GM23338 (cell line): Measurements from ENCODE around the gene FAF1. TPM values are rescaled to one million over a fixed set of nuclear protein-coding genes. Genes with fewer than 3 reads are reported as not detected.

ENCODE experiments used
- ATAC-seq: fragments of 200-7000 bp; cut with Tn5 transposase; 3 replicates; pipeline ENCODE4 v1.9.1; 2020
- DNase-seq: peaks from one replicate; pipeline ENCODE4 v3.0.0-alpha.2; 2015; ENCODE audit warnings: low spot score
- H2AFZ ChIP-seq: fragments of 200-600 bp; sonication (generic); 2 replicates; pipeline ENCODE4 v1.8.0; 2016; ENCODE audit warnings: antibody characterized with exemption, mild to moderate bottlenecking, moderate library complexity
- H3F3A ChIP-seq: fragments of 200-600 bp; sonication (generic); replicated peaks from 2 replicates; pipeline ENCODE4 v1.8.0; 2017; ENCODE audit warnings: antibody characterized with exemption, mixed run types, low read depth
- H3K27ac ChIP-seq: fragments of 200-600 bp; sonication (generic); 2 replicates; pipeline ENCODE4 v1.6.1; 2016; ENCODE audit warnings: low read depth
- H3K27me3 ChIP-seq: fragments of 200-600 bp; sonication (generic); 2 replicates; pipeline ENCODE4 v1.8.0; 2016; ENCODE audit warnings: mild to moderate bottlenecking, mixed run types, moderate library complexity; ENCODE audit not compliant: insufficient read depth
- H3K36me3 ChIP-seq: fragments of 200-600 bp; sonication (generic); 2 replicates; pipeline ENCODE4 v1.8.0; 2016; ENCODE audit warnings: mild to moderate bottlenecking; ENCODE audit not compliant: insufficient read depth
- H3K4me1 ChIP-seq: fragments of 200-600 bp; sonication (generic); 2 replicates; pipeline ENCODE4 v1.8.0; 2016; ENCODE audit warnings: mild to moderate bottlenecking, moderate library complexity; ENCODE audit not compliant: insufficient read depth
- H3K4me2 ChIP-seq: fragments of 200-600 bp; sonication (generic); 2 replicates; pipeline ENCODE4 v1.7.1; 2017; ENCODE audit warnings: mixed run types
- H3K4me3 ChIP-seq: fragments of 200-600 bp; sonication (generic); 2 replicates; pipeline ENCODE4 v1.6.1; 2016; ENCODE audit warnings: mixed run types
- H3K79me2 ChIP-seq: fragments of 200-600 bp; sonication (generic); replicated peaks from 2 replicates; pipeline ENCODE4 v1.8.0; 2017; ENCODE audit warnings: mild to moderate bottlenecking; ENCODE audit not compliant: insufficient read depth
- H3K9me2 ChIP-seq: fragments of 200-600 bp; sonication (generic); 2 replicates; pipeline ENCODE4 v1.8.0; 2017; ENCODE audit not compliant: insufficient read depth
- H4K20me1 ChIP-seq: fragments of 200-600 bp; sonication (generic); replicated peaks from 2 replicates; pipeline ENCODE4 v1.8.0; 2017; ENCODE audit warnings: mild to moderate bottlenecking; ENCODE audit not compliant: insufficient read depth
- H3K27ac Mint-ChIP-seq: 2 replicates; pipeline ENCODE4 v1.8.0; 2020; ENCODE audit warnings: inconsistent platforms, mild to moderate bottlenecking, moderate library complexity, mixed read lengths
- H3K27me3 Mint-ChIP-seq: 3 replicates; pipeline ENCODE4 v1.8.0; 2022; ENCODE audit warnings: low read depth, mild to moderate bottlenecking, moderate library complexity, mixed read lengths, inconsistent platforms; ENCODE audit not compliant: insufficient read depth, poor library complexity
- H3K36me3 Mint-ChIP-seq: 3 replicates; pipeline ENCODE4 v1.8.0; 2021; ENCODE audit warnings: low read depth, mild to moderate bottlenecking, inconsistent platforms, moderate library complexity, mixed read lengths
- H3K4me1 Mint-ChIP-seq: 3 replicates; pipeline ENCODE4 v1.8.0; 2020; ENCODE audit warnings: mild to moderate bottlenecking, inconsistent platforms, mixed read lengths
- H3K4me3 Mint-ChIP-seq: 3 replicates; pipeline ENCODE4 v1.8.0; 2021; ENCODE audit warnings: moderate library complexity, mild to moderate bottlenecking, inconsistent platforms, mixed read lengths
- H3K9me3 Mint-ChIP-seq: 3 replicates; pipeline ENCODE4 v1.8.0; 2020; ENCODE audit warnings: moderate library complexity, mild to moderate bottlenecking, inconsistent platforms, mixed read lengths
- CREB1 ChIP-seq: fragments of 250-450 bp; sonication (Bioruptor Pico); IDR thresholded peaks from 2 replicates; pipeline ENCODE4 v1.5.0; 2020; ENCODE audit warnings: low read depth, mild to moderate bottlenecking, moderate library complexity
- ETS1 ChIP-seq: IDR thresholded peaks from 2 replicates; pipeline ENCODE4 v1.6.1; 2016; ENCODE audit warnings: antibody characterized with exemption
- EZH2 ChIP-seq: fragments of 200-600 bp; sonication (generic); IDR thresholded peaks from one replicate; pipeline ENCODE4 v1.8.0; 2017; ENCODE audit warnings: antibody characterized with exemption, mild to moderate bottlenecking, low read depth; ENCODE audit not compliant: unreplicated experiment
- EZH2phosphoT487 ChIP-seq: fragments of 200-600 bp; sonication (generic); IDR thresholded peaks from one replicate; pipeline ENCODE4 v1.8.1; 2018; ENCODE audit warnings: antibody characterized with exemption; ENCODE audit not compliant: unreplicated experiment
- JUNB ChIP-seq: IDR thresholded peaks from one replicate; pipeline ENCODE4 v1.6.1; 2016; ENCODE audit warnings: antibody characterized with exemption; ENCODE audit not compliant: unreplicated experiment
- NANOG ChIP-seq: IDR thresholded peaks from 2 replicates; pipeline ENCODE4 v1.6.1; 2016; ENCODE audit warnings: antibody characterized with exemption, borderline replicate concordance
- POLR2AphosphoS5 ChIP-seq: IDR thresholded peaks from 2 replicates; pipeline ENCODE4 v1.6.1; 2016; ENCODE audit warnings: antibody characterized with exemption, low read depth
- STAT1 ChIP-seq: IDR thresholded peaks from one replicate; pipeline ENCODE4 v1.6.1; 2016; ENCODE audit warnings: antibody characterized with exemption; ENCODE audit not compliant: unreplicated experiment
- ZNF114 ChIP-seq: fragments of 250-450 bp; sonication (Bioruptor Pico); IDR thresholded peaks from 2 replicates; pipeline ENCODE4 v1.5.0; 2020; ENCODE audit warnings: mild to moderate bottlenecking, moderate library complexity
- ZNF331 ChIP-seq: fragments of 250-450 bp; sonication (Bioruptor Pico); IDR thresholded peaks from 2 replicates; pipeline ENCODE4 v1.5.0; 2020; ENCODE audit warnings: low read depth, mild to moderate bottlenecking, moderate library complexity
- polyA plus RNA-seq: library from polyadenylated mRNA; unstranded; fragments of >200 nt; fragmentation: Nextera tagmentation; extraction: Ambion mirVana; gene quantifications from 2 replicates; pipeline ENCODE4 v1.2.1, GENCODE V29; 2016
- total RNA-seq: library from RNA; depleted of rRNA; stranded (reverse); fragments of >200 nt; shearing (Covaris generic); gene quantifications from 2 replicates; pipeline ENCODE4 v1.2.3, GENCODE V29; 2014
- TF ChIP-seq, protein P1 (sequence below): IDR thresholded peaks from one replicate; pipeline ENCODE4 v1.6.1; 2018; ENCODE audit warnings: antibody characterized with exemption; ENCODE audit not compliant: unreplicated experiment
- TF ChIP-seq, protein P2 (sequence below): fragments of 250-450 bp; sonication (Bioruptor Pico); IDR thresholded peaks from 2 replicates; pipeline ENCODE4 v1.5.0; 2020; ENCODE audit warnings: mild to moderate bottlenecking, moderate library complexity
- TF ChIP-seq, protein P3 (sequence below), 2 experiments: fragments of 200-600 bp in 1 of 2; sonication (generic) in 1 of 2; conservative IDR thresholded peaks; 2 replicates each; pipeline versions ENCODE4 v1.5.1 to v1.6.1; 2016 to 2017; ENCODE audit warnings: antibody characterized with exemption in 2 of 2, low read depth in 2 of 2, mild to moderate bottlenecking in 2 of 2, moderate library complexity in 1 of 2

The FAF1 gene
- total and polyA plus RNA-seq, 2 experiments from 2014 or later: 24.1 to 53.2 TPM

DNA sequence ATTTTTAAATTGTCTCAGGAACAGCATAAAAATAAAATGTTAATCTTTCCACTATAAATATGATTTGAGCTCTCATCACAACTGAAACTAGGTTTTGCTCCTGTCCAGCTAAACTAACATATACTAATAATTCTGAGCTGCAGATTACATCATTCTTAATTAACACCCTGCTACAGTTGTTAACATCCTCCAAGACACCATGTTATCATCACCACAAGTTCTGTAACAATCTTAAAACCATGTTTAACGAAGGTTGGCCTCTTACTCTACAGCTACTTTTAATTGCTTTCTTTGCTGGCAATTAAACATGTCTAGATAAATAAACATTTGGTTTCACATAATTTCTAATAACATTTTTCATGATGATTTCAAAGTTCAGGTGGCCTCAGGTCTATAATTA lies 240.9 kb downstream of the FAF1 start:
- no peaks in the 10 kb centered on the region for H3K79me2 ChIP-seq
- Mint-ChIP-seq H3K27me3 (peaks cover 2% of the 10 kb centered on the region), H3K4me3 (no peak overlapping the region)

More for the DNA sequence above, 240.9 kb downstream of the FAF1 start:
- no peak overlapping the region for H3K4me3 ChIP-seq
- no peak overlapping the region for H2AFZ ChIP-seq
- no peak for ATAC-seq
- H3K4me1 ChIP-seq: peaks cover 14% of the 10 kb centered on the region
- H3K4me1 Mint-ChIP-seq: peaks cover 19% of the 10 kb centered on the region
- H3K36me3 Mint-ChIP-seq: peaks cover 6% of the 10 kb centered on the region
- H4K20me1 ChIP-seq: no peaks in the 10 kb centered on the region
- H3K27ac Mint-ChIP-seq: no peak overlapping the region; the same call in 1 of the 2 replicates
- H3K27ac ChIP-seq: no peak overlapping the region
- H3K9me3 Mint-ChIP-seq: no peaks in the 10 kb centered on the region; the same call in 2 of the 3 replicates
- no peaks in the 10 kb centered on the region for H3K27me3 ChIP-seq
- TF ChIP-seq, protein P1, sequence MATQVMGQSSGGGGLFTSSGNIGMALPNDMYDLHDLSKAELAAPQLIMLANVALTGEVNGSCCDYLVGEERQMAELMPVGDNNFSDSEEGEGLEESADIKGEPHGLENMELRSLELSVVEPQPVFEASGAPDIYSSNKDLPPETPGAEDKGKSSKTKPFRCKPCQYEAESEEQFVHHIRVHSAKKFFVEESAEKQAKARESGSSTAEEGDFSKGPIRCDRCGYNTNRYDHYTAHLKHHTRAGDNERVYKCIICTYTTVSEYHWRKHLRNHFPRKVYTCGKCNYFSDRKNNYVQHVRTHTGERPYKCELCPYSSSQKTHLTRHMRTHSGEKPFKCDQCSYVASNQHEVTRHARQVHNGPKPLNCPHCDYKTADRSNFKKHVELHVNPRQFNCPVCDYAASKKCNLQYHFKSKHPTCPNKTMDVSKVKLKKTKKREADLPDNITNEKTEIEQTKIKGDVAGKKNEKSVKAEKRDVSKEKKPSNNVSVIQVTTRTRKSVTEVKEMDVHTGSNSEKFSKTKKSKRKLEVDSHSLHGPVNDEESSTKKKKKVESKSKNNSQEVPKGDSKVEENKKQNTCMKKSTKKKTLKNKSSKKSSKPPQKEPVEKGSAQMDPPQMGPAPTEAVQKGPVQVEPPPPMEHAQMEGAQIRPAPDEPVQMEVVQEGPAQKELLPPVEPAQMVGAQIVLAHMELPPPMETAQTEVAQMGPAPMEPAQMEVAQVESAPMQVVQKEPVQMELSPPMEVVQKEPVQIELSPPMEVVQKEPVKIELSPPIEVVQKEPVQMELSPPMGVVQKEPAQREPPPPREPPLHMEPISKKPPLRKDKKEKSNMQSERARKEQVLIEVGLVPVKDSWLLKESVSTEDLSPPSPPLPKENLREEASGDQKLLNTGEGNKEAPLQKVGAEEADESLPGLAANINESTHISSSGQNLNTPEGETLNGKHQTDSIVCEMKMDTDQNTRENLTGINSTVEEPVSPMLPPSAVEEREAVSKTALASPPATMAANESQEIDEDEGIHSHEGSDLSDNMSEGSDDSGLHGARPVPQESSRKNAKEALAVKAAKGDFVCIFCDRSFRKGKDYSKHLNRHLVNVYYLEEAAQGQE: no peak
- TF ChIP-seq STAT1: no peak
- no peak for TF ChIP-seq EZH2phosphoT487
- TF ChIP-seq ETS1: no peak
- TF ChIP-seq NANOG: no peak
- no peak for TF ChIP-seq POLR2AphosphoS5
- TF ChIP-seq, protein P2, sequence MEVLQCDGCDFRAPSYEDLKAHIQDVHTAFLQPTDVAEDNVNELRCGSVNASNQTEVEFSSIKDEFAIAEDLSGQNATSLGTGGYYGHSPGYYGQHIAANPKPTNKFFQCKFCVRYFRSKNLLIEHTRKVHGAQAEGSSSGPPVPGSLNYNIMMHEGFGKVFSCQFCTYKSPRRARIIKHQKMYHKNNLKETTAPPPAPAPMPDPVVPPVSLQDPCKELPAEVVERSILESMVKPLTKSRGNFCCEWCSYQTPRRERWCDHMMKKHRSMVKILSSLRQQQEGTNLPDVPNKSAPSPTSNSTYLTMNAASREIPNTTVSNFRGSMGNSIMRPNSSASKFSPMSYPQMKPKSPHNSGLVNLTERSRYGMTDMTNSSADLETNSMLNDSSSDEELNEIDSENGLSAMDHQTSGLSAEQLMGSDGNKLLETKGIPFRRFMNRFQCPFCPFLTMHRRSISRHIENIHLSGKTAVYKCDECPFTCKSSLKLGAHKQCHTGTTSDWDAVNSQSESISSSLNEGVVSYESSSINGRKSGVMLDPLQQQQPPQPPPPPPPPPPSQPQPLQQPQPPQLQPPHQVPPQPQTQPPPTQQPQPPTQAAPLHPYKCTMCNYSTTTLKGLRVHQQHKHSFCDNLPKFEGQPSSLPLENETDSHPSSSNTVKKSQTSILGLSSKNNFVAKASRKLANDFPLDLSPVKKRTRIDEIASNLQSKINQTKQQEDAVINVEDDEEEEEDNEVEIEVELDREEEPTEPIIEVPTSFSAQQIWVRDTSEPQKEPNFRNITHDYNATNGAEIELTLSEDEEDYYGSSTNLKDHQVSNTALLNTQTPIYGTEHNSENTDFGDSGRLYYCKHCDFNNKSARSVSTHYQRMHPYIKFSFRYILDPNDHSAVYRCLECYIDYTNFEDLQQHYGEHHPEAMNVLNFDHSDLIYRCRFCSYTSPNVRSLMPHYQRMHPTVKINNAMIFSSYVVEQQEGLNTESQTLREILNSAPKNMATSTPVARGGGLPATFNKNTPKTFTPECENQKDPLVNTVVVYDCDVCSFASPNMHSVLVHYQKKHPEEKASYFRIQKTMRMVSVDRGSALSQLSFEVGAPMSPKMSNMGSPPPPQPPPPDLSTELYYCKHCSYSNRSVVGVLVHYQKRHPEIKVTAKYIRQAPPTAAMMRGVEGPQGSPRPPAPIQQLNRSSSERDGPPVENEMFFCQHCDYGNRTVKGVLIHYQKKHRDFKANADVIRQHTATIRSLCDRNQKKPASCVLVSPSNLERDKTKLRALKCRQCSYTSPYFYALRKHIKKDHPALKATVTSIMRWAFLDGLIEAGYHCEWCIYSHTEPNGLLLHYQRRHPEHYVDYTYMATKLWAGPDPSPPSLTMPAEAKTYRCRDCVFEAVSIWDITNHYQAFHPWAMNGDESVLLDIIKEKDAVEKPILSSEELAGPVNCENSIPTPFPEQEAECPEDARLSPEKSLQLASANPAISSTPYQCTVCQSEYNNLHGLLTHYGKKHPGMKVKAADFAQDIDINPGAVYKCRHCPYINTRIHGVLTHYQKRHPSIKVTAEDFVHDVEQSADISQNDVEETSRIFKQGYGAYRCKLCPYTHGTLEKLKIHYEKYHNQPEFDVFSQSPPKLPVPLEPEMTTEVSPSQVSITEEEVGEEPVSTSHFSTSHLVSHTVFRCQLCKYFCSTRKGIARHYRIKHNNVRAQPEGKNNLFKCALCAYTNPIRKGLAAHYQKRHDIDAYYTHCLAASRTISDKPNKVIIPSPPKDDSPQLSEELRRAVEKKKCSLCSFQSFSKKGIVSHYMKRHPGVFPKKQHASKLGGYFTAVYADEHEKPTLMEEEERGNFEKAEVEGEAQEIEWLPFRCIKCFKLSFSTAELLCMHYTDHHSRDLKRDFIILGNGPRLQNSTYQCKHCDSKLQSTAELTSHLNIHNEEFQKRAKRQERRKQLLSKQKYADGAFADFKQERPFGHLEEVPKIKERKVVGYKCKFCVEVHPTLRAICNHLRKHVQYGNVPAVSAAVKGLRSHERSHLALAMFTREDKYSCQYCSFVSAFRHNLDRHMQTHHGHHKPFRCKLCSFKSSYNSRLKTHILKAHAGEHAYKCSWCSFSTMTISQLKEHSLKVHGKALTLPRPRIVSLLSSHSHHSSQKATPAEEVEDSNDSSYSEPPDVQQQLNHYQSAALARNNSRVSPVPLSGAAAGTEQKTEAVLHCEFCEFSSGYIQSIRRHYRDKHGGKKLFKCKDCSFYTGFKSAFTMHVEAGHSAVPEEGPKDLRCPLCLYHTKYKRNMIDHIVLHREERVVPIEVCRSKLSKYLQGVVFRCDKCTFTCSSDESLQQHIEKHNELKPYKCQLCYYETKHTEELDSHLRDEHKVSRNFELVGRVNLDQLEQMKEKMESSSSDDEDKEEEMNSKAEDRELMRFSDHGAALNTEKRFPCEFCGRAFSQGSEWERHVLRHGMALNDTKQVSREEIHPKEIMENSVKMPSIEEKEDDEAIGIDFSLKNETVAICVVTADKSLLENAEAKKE (CRISPR knock-in tag): no peak
- no peak for TF ChIP-seq ZNF114 (CRISPR knock-in tag)
- TF ChIP-seq CREB1 (CRISPR knock-in tag): no peak
- TF ChIP-seq, protein P3, sequence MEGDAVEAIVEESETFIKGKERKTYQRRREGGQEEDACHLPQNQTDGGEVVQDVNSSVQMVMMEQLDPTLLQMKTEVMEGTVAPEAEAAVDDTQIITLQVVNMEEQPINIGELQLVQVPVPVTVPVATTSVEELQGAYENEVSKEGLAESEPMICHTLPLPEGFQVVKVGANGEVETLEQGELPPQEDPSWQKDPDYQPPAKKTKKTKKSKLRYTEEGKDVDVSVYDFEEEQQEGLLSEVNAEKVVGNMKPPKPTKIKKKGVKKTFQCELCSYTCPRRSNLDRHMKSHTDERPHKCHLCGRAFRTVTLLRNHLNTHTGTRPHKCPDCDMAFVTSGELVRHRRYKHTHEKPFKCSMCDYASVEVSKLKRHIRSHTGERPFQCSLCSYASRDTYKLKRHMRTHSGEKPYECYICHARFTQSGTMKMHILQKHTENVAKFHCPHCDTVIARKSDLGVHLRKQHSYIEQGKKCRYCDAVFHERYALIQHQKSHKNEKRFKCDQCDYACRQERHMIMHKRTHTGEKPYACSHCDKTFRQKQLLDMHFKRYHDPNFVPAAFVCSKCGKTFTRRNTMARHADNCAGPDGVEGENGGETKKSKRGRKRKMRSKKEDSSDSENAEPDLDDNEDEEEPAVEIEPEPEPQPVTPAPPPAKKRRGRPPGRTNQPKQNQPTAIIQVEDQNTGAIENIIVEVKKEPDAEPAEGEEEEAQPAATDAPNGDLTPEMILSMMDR (conservative IDR thresholded peaks at IDR 0.05; ENCODE audit: low read depth in 2 of 2): no peak
- no peak for TF ChIP-seq JUNB
- no peak for TF ChIP-seq ZNF331 (CRISPR knock-in tag)
- no peak for TF ChIP-seq EZH2
- no peaks in the 10 kb centered on the region for H3F3A ChIP-seq
- no peaks in the 10 kb centered on the region for H3K9me2 ChIP-seq
- no peak for DNase-seq
- H3K36me3 ChIP-seq: no peaks in the 10 kb centered on the region
- H3K4me2 ChIP-seq: peak overlapping the region; percentile 30; the same call in 1 of the 2 replicates
